Spleen (tissue), 11 donors: Measurements from ENCODE around the gene AGBL1. TPM values are rescaled to one million over a fixed set of nuclear protein-coding genes. Genes with fewer than 3 reads are reported as not detected.

ENCODE experiments used
- DNase-seq: peaks from one replicate; pipeline ENCODE4 v3.0.0-alpha.2; 2020
- H3K27ac ChIP-seq, 8 donors: fragments of 200-600 bp; sonication (generic) in 7 of 8; 1 replicate in 4 of 8; 2 replicates in 4 of 8; pipeline versions ENCODE4 v1.5.0 to v1.8.0; 2016 to 2021; ENCODE audit warnings: inconsistent platforms in 4 of 8, mild to moderate bottlenecking in 4 of 8, moderate library complexity in 1 of 8
- H3K27me3 ChIP-seq, 7 donors: fragments of 200-600 bp; sonication (generic) in 6 of 7; replicated peaks in 1 of 7; 1 replicate in 4 of 7; 2 replicates in 3 of 7; pipeline versions ENCODE4 v1.5.0 to v1.8.0; 2016 to 2021; ENCODE audit warnings: inconsistent platforms in 3 of 7, mild to moderate bottlenecking in 1 of 7
- H3K36me3 ChIP-seq, 6 donors: fragments of 200-600 bp; sonication (generic) in 5 of 6; 1 replicate in 4 of 6; 2 replicates in 2 of 6; pipeline versions ENCODE4 v1.5.0 to v1.8.0; 2016 to 2021; ENCODE audit warnings: inconsistent platforms in 2 of 6
- H3K4me1 ChIP-seq, 6 donors: fragments of 200-600 bp; sonication (generic) in 5 of 6; 1 replicate in 3 of 6; 2 replicates in 3 of 6; pipeline versions ENCODE4 v1.5.0 to v1.8.0; 2016 to 2021; ENCODE audit warnings: inconsistent platforms in 3 of 6
- H3K4me3 ChIP-seq, 8 donors: fragments of 200-600 bp; sonication (generic) in 7 of 8; 1 replicate in 4 of 8; 2 replicates in 4 of 8; pipeline versions ENCODE4 v1.5.0 to v1.8.0; 2016 to 2021; ENCODE audit warnings: inconsistent platforms in 4 of 8, mild to moderate bottlenecking in 4 of 8, moderate library complexity in 2 of 8
- H3K9me3 ChIP-seq, 8 donors: fragments of 200-600 bp; sonication (generic) in 7 of 8; 1 replicate in 4 of 8; 2 replicates in 4 of 8; pipeline versions ENCODE4 v1.5.0 to v1.8.0; 2016 to 2021; ENCODE audit warnings: inconsistent platforms in 4 of 8
- POLR2A ChIP-seq, 3 donors: fragments of 450-650 bp; IDR thresholded peaks; one replicate each; pipeline ENCODE4 v1.5.1; 2017; ENCODE audit warnings: antibody characterized with exemption in 3 of 3, mild to moderate bottlenecking in 1 of 3
- POLR2AphosphoS5 ChIP-seq, 3 donors: sonication (generic); formaldehyde crosslinking; IDR thresholded peaks; one replicate each; pipeline ENCODE4 v1.5.1; 2017; ENCODE audit warnings: antibody characterized with exemption in 3 of 3
- WGBS, 5 donors: extraction: QIAGEN DNeasy Blood & Tissue Kit in 3 of 5; methylation state at CpG; one replicate each; pipeline versions ENCODE4 v1.1.5 to v1.1.7; 2013 to 2018; 5-methylcytosine and 5-hydroxymethylcytosine counted together
- intact Hi-C: fragments of 100-400 bp; cut with DNase I; formaldehyde crosslinking; loops from one replicate; pipeline ENCODE4 v1.15.0; 2023; ENCODE audit warnings: low total_unique reads
- polyA plus RNA-seq, 3 donors: library from polyadenylated mRNA; stranded (reverse); fragments of 200-250 nt; gene quantifications; one replicate each; pipeline ENCODE4 v1.2.1, GENCODE V29; 2013
- total RNA-seq, 7 donors: library from RNA; depleted of rRNA in 3 of 7; stranded (reverse); fragments of >200 nt in 3 of 7; fragmentation: NEBNext Ultra II Directional in 4 of 7; extraction: Animal tissue kit (Norgen Biotek cat#: 25700) in 4 of 7; gene quantifications; one replicate each; pipeline versions ENCODE4 v1.1.0 to v1.2.1, GENCODE V29; 2016 to 2021
- TF ChIP-seq, protein P1 (sequence below), 11 experiments: fragments of 200-600 bp in 7 of 11; fragments of 450-650 bp in 4 of 11; sonication (generic) in 4 of 11; IDR thresholded peaks in 8 of 11; conservative IDR thresholded peaks in 3 of 11; 1 replicate in 7 of 11; 2 replicates in 4 of 11; pipeline versions ENCODE4 v1.4.0 to v1.8.0; 2016 to 2021; ENCODE audit warnings: antibody characterized with exemption in 11 of 11, inconsistent platforms in 4 of 11, mild to moderate bottlenecking in 1 of 11
- donor health status: healthy with polysubstance abuse.
- donor health status: DM: no; HTN: no; CAD: no; lungs with moderate emphysema.
- donor health status: DM: no; HTN: no; CAD: no.
- donor health status: Bipolar disorder and iron deficiency.
- donor health status: healthy.
- donor health status: DM: no; HTN: no; CAD: no.
- donor health status: DM: yes; HTN: yes; CAD: no.

The AGBL1 gene
- total and polyA plus RNA-seq, 10 donors, result not detected

DNA sequence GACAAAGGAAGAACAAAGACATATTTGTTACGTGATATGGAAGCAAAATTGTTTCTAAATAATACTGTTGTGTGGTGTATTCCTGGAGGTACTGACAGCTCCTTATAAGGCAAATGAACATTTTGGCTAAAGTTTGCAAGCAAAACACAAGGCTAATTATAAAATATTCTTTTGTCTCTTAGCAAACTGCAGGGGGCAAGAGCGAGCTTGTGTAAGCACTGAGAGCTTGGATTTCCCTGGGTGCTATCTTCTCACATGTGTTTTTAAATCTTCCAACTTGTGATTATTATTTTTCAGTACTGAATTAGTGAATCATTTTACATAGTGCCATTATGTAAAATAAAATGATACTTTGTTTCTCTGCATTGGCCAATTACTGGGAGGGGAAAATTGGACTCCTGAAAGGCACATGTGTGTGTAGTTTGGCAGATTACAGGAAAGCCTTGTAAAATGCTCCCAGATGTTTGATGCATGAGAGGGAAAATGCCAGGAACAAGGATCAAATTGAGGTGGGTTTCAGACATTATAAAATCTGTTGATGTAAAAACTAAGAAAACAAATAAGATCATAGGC, 611.5 kb downstream of the AGBL1 start:
- Histone ChIP-seq H3K36me3 (no peaks in the 10 kb centered on the region), H3K27me3 (no peaks in the 10 kb centered on the region), H3K4me3 (no peak overlapping the region), H3K27ac (no peak overlapping the region), H3K9me3 (peaks cover 0 to 8% (median 0%) of the 10 kb centered on the region in 8 donors), H3K4me1 (no peaks in the 10 kb centered on the region)
- intact Hi-C loops, result no loop called here
- WGBS, 5 donors, result 47 to 67% (median 55%) methylated on average over 2 of the region's 2 CpGs
- DNase-seq, result no peak
- TF ChIP-seq POLR2AphosphoS5 (IDR thresholded peaks at IDR 0.05) (no peak), POLR2A (IDR thresholded peaks at IDR 0.05) (no peak)
- TF ChIP-seq, protein P1, sequence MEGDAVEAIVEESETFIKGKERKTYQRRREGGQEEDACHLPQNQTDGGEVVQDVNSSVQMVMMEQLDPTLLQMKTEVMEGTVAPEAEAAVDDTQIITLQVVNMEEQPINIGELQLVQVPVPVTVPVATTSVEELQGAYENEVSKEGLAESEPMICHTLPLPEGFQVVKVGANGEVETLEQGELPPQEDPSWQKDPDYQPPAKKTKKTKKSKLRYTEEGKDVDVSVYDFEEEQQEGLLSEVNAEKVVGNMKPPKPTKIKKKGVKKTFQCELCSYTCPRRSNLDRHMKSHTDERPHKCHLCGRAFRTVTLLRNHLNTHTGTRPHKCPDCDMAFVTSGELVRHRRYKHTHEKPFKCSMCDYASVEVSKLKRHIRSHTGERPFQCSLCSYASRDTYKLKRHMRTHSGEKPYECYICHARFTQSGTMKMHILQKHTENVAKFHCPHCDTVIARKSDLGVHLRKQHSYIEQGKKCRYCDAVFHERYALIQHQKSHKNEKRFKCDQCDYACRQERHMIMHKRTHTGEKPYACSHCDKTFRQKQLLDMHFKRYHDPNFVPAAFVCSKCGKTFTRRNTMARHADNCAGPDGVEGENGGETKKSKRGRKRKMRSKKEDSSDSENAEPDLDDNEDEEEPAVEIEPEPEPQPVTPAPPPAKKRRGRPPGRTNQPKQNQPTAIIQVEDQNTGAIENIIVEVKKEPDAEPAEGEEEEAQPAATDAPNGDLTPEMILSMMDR (IDR thresholded peaks at IDR 0.05 in 8 of 11, conservative IDR thresholded peaks at IDR 0.05 in 3 of 11), result no peak

DNA sequence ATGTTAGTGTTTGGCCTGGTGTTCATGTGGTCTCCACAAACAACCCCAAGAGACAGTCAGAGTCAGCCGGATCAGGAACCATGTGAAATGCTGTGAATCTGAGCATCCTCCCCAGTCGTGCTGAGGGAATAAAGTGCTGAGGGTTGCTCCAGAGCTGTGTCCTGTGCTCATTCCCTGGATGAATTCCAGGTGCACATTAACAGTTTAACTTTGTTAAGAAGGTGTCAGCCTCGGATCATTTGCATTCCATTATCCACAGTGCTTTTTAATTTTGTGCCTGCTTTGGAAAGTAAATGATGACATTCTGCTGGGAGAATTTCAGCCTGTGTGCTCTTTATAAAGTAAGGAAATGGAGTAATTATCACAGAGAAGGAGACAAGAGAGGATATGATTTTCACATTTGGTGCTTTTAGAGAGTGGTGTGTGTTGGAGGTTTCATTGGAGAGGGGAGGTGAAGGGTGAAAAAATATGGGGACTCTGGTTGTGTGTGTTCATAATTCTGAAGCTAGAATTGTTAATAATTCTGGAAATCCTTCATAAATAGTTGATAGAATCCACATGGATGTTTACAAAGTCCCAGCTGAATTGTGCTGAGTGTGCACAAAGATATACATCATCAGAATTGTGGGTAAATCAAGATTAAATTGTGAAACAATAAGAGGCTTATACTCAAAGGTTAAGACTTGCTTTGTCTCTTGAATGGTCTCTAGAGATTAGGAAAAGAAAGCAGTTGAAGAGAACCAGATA, 621.4 kb downstream of the AGBL1 start:
- WGBS, 5 donors, result 49 to 76% (median 62%) methylated on average over 3 of the region's 3 CpGs
- no peaks in the 10 kb centered on the region for H3K4me1 ChIP-seq
- intact Hi-C loops, result no loop called here

DNA sequence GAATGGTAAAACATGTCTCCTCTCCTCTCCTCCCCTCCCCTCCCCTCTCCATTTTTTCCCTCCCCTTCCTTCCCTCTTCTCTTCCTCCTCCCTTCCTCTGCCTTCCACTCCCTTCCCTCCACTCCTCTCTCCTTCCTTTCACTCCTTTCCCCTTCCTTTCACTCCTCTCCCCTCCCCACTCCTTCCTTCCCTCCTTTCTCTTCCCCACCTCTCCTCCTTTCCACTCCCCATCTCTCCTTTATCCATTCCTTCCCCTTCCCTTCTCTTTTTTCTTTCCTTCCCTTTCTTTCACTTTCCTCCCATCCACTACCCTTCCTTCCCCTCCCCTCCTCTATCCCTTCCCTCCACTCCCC, 621.9 kb downstream of the AGBL1 start:
- no peaks in the 10 kb centered on the region for H3K27me3 ChIP-seq
- H3K36me3 ChIP-seq, result no peaks in the 10 kb centered on the region
- H3K27ac ChIP-seq, result no peak overlapping the region
- no peak for TF ChIP-seq POLR2A (IDR thresholded peaks at IDR 0.05)
- TF ChIP-seq, protein P1 (IDR thresholded peaks at IDR 0.05 in 8 of 11, conservative IDR thresholded peaks at IDR 0.05 in 3 of 11), result no peak
- TF ChIP-seq POLR2AphosphoS5 (IDR thresholded peaks at IDR 0.05), result no peak
- no peak for DNase-seq
- H3K4me1 ChIP-seq, result no peaks in the 10 kb centered on the region
- H3K4me3 ChIP-seq, result no peak overlapping the region
- peaks cover 0 to 6% (median 0%) of the 10 kb centered on the region in 8 donors for H3K9me3 ChIP-seq
- intact Hi-C loops, result no loop called here

More for the DNA sequence above, 621.4 kb downstream of the AGBL1 start:
- Histone ChIP-seq H3K27me3 (no peaks in the 10 kb centered on the region), H3K27ac (no peak overlapping the region), H3K9me3 (peaks cover 0 to 6% (median 0%) of the 10 kb centered on the region in 8 donors), H3K36me3 (no peaks in the 10 kb centered on the region), H3K4me3 (no peak overlapping the region)
- no peak for TF ChIP-seq POLR2A (IDR thresholded peaks at IDR 0.05)
- TF ChIP-seq, protein P1 (IDR thresholded peaks at IDR 0.05 in 8 of 11, conservative IDR thresholded peaks at IDR 0.05 in 3 of 11), result no peak
- DNase-seq, result no peak

DNA sequence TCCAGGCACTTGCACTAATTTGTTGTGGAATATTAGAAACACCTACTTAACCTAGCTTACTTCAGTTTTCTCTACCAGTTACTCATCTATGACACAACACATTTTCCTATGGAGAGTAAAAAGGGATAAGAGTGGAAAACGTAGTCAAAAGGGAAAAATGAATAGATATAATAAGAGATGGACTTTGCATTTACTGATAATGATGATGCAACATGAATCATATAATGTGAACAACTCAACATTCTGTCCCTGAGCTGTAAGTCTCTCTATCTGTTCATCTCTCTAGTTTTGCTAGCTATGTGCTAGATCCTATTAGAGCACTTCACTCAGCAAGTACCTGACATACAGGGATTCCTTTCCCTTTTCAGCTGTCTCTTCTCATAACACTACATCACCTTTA, 627.1 kb downstream of the AGBL1 start:
- WGBS, 5 donors, result 48 to 80% (median 59%) methylated on average over 1 of the region's 1 CpG
- Histone ChIP-seq H3K9me3 (peaks cover 0 to 6% (median 0%) of the 10 kb centered on the region in 8 donors), H3K4me3 (no peak overlapping the region), H3K27me3 (no peaks in the 10 kb centered on the region), H3K4me1 (no peaks in the 10 kb centered on the region), H3K27ac (no peak overlapping the region), H3K36me3 (no peaks in the 10 kb centered on the region)
- DNase-seq, result no peak
- no peak for TF ChIP-seq POLR2AphosphoS5 (IDR thresholded peaks at IDR 0.05)
- TF ChIP-seq, protein P1 (IDR thresholded peaks at IDR 0.05 in 8 of 11, conservative IDR thresholded peaks at IDR 0.05 in 3 of 11), result no peak
- TF ChIP-seq POLR2A (IDR thresholded peaks at IDR 0.05), result no peak
- intact Hi-C loops, result no loop called here
